T-helper 2 cell treated with Interferon-gamma antibody and Interleukin-4, amounts not matched to agents 5 μg/mL and 100 μg/mL, for 36 hours (primary cell): ENCODE results near the gene SV2C.
"Not testable (repeated sequence)": the region's sequence is repeated elsewhere in the genome, so short reads cannot be mapped to it uniquely, and the experiment has no call there.

Experiments used
- DNase-seq: peaks from one replicate; pipeline ENCODE4 v3.0.0; 2021; ENCODE audit warnings: low spot score
- H3K27ac Mint-ChIP-seq: one replicate; pipeline ENCODE4 v1.8.0; 2021; ENCODE audit warnings: mild to moderate bottlenecking, mixed read lengths
- H3K27me3 Mint-ChIP-seq: one replicate; pipeline ENCODE4 v1.8.0; 2021; ENCODE audit warnings: low read depth, mixed read lengths
- H3K36me3 Mint-ChIP-seq: one replicate; pipeline ENCODE4 v1.8.0; 2021; ENCODE audit warnings: low read depth, mixed read lengths
- H3K4me1 Mint-ChIP-seq: one replicate; pipeline ENCODE4 v1.8.0; 2021; ENCODE audit warnings: low read depth, mixed read lengths
- H3K4me3 Mint-ChIP-seq: one replicate; pipeline ENCODE4 v1.8.0; 2022; ENCODE audit warnings: mild to moderate bottlenecking, moderate library complexity, mixed read lengths
- H3K9me3 Mint-ChIP-seq: one replicate; pipeline ENCODE4 v1.8.0; 2021; ENCODE audit warnings: mixed read lengths

Gene SV2C

DNA sequence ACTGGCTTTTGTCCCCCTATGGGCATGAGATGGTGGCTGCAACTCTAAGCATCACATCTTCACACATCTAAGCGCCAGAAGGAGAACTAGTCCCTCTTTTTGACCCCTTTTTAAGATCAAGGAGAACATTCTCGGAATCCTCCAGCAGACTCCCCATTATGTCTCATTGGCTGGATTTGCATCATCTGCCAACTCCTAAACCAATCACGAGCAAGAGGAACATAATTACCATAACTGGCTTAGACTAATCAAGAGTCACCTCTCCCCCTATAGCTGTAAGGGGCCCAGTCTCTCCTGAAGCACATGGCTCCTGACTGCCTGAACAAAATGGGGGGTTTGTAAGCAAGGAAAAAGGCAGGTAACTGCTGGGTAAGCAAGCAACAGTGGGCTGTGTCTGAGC, 251.4 kb downstream of the SV2C start:
- Mint-ChIP-seq H3K9me3 (peaks cover 3% of the 10 kb centered on the region), H3K36me3 (no peaks in the 10 kb centered on the region), H3K4me3 (no peak overlapping the region), H3K27me3 (no peaks in the 10 kb centered on the region), H3K4me1 (peaks cover 54% of the 10 kb centered on the region), H3K27ac (no peak overlapping the region)
- DNase-seq = no peak

GRCh38 chr5:76335451-76335850, 252.3 kb downstream of the SV2C start:
- H3K27me3 Mint-ChIP-seq, DNase-seq, H3K9me3 Mint-ChIP-seq, H3K27ac Mint-ChIP-seq, H3K4me3 Mint-ChIP-seq, H3K36me3 Mint-ChIP-seq: not testable (repeated sequence)
- peaks cover 45% of the 10 kb centered on the region for H3K4me1 Mint-ChIP-seq

DNA sequence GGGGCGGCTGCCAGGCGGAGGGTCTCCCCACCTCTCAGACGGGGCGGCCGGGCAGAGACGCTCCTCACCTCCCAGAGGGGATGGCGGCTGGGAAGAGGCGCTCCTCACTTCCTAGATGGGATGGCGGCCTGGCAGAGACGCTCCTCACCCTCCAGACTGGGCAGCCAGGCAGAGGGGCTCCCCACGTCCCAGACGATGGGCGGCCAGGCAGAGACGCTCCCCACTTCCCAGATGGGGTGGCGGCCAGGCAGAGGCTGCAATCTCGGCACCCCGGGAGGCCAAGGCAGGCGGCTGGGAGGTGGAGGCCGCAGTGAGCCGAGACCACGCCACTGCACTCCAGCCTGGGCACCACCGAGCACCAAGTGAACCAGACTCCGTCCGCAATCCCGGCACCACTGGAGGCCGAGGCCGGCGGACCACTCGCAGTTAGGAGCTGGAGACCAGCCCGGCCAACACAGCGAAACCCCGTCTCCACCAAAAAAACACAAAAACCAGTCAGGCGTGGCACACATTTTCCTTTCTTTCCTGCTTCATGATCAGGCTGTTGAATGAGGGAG, 253.1 kb downstream of the SV2C start:
- H3K4me3 Mint-ChIP-seq, H3K27ac Mint-ChIP-seq, DNase-seq, H3K27me3 Mint-ChIP-seq, H3K9me3 Mint-ChIP-seq, H3K36me3 Mint-ChIP-seq: not testable (repeated sequence)
- peaks cover 39% of the 10 kb centered on the region for H3K4me1 Mint-ChIP-seq

DNA sequence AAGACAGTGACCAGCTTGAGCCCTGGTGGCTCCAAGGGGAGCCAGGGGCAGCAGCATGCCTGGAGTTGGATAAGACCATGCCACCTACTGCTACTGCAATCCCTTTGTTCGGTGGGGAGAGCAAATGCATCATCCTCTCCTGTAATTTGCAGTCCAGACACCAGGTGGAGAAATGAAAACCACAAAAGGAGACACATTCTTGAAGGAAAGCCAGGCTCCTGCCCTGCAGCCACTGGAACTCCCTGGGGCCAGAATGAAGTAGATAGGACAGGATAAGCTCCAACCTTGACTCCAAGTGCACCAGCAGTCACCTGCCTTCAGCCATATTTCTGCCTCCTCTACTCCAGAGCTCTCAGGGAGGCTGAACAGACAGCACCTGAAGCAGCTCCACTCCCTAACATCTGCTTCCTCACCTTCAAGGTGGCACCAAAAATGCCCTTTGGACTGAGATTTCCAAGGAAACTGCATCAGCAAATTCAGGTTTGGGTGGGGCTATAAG, 254.8 kb downstream of the SV2C start:
- peaks cover 3% of the 10 kb centered on the region for H3K9me3 Mint-ChIP-seq
- H3K4me1 Mint-ChIP-seq = peaks cover 31% of the 10 kb centered on the region
- peak; percentile 26 for DNase-seq
- no peaks in the 10 kb centered on the region for H3K27me3 Mint-ChIP-seq
- no peak overlapping the region for H3K27ac Mint-ChIP-seq
- no peak overlapping the region for H3K4me3 Mint-ChIP-seq
- H3K36me3 Mint-ChIP-seq = no peaks in the 10 kb centered on the region

- DNase-seq = no peak
Observed at GRCh38 chr5:76339919-76340318, 256.7 kb downstream of the SV2C start.

GRCh38 chr5:76341651-76342334, 258.6 kb downstream of the SV2C start:
- Mint-ChIP-seq H3K4me1 (peaks cover 19% of the 10 kb centered on the region), H3K4me3 (no peak overlapping the region), H3K27me3 (no peaks in the 10 kb centered on the region), H3K9me3 (no peaks in the 10 kb centered on the region), H3K36me3 (no peaks in the 10 kb centered on the region), H3K27ac (no peak overlapping the region)
- DNase-seq = no peak

More at GRCh38 chr5:76339919-76340318, 256.7 kb downstream of the SV2C start:
- no peak overlapping the region for H3K4me3 Mint-ChIP-seq
- no peaks in the 10 kb centered on the region for H3K27me3 Mint-ChIP-seq
- H3K27ac Mint-ChIP-seq = no peak overlapping the region
- peaks cover 3% of the 10 kb centered on the region for H3K9me3 Mint-ChIP-seq
- peaks cover 21% of the 10 kb centered on the region for H3K4me1 Mint-ChIP-seq
- H3K36me3 Mint-ChIP-seq = no peaks in the 10 kb centered on the region

DNA sequence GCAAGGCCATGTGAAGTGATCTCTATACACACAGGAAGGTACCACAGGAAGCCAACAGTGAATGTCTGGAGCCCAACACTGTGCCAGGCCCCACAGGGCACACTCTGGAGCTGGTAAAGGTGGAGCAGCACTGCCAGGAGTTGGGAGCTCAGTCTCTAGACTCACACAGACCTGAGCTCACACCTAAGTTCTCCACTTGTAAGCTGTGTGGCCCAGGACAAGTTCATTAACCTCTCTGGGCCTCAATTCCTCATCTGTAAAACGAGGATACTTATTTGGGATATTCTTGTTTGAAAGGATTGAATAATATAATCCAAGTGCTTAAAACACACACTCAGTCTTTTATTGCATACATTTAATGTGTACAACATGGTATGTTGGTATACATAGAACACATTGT, 259.3 kb downstream of the SV2C start:
- Mint-ChIP-seq H3K4me1 (peaks cover 15% of the 10 kb centered on the region), H3K27me3 (no peaks in the 10 kb centered on the region), H3K9me3 (no peaks in the 10 kb centered on the region), H3K36me3 (no peaks in the 10 kb centered on the region), H3K27ac (no peak overlapping the region), H3K4me3 (no peak overlapping the region)
- no peak for DNase-seq

GRCh38 chr5:76345582-76345981, 262.4 kb downstream of the SV2C start:
- no peaks in the 10 kb centered on the region for H3K36me3 Mint-ChIP-seq
- H3K9me3 Mint-ChIP-seq = no peaks in the 10 kb centered on the region
- no peak overlapping the region for H3K27ac Mint-ChIP-seq
- H3K27me3 Mint-ChIP-seq = no peaks in the 10 kb centered on the region
- no peak overlapping the region for H3K4me3 Mint-ChIP-seq
- no peak for DNase-seq
- H3K4me1 Mint-ChIP-seq = peaks cover 7% of the 10 kb centered on the region

DNA sequence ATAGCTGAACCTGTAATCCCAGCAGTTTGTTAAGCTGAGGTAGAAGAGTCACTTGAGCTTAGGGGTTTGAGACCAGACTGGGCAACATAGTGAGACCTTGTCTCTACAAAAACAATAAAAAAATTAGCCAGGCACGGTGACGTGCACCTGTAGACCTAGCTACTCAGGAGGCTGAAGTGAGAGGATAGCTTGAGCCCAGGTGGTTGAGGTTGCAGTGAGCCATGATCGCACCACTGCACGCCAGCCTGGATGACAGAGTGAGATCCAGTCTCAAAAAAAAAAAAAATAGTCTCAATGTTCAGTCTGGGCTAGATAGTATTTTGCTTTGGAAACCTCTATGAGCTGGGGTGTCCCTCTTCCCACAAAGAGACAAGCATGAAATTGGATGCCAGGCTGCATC, 268.0 kb downstream of the SV2C start:
- Mint-ChIP-seq H3K27me3 (peaks cover 13% of the 10 kb centered on the region), H3K36me3 (no peaks in the 10 kb centered on the region), H3K4me1 (no peaks in the 10 kb centered on the region), H3K9me3 (no peaks in the 10 kb centered on the region), H3K27ac (no peak overlapping the region), H3K4me3 (no peak overlapping the region)
- DNase-seq = no peak

GRCh38 chr5:76351577-76351976, 268.4 kb downstream of the SV2C start:
- no peaks in the 10 kb centered on the region for H3K9me3 Mint-ChIP-seq
- no peak for DNase-seq
- H3K4me3 Mint-ChIP-seq = no peak overlapping the region
- H3K36me3 Mint-ChIP-seq = no peaks in the 10 kb centered on the region
- no peaks in the 10 kb centered on the region for H3K4me1 Mint-ChIP-seq
- no peak overlapping the region for H3K27ac Mint-ChIP-seq
- H3K27me3 Mint-ChIP-seq = peaks cover 13% of the 10 kb centered on the region

- H3K27ac Mint-ChIP-seq = no peak overlapping the region
- H3K36me3 Mint-ChIP-seq = no peaks in the 10 kb centered on the region
- H3K27me3 Mint-ChIP-seq = peaks cover 18% of the 10 kb centered on the region
- H3K9me3 Mint-ChIP-seq = no peaks in the 10 kb centered on the region
- no peak overlapping the region for H3K4me3 Mint-ChIP-seq
- DNase-seq = no peak
- peaks cover 2% of the 10 kb centered on the region for H3K4me1 Mint-ChIP-seq
Observed at GRCh38 chr5:76356887-76357286, 273.7 kb downstream of the SV2C start.

GRCh38 chr5:76363352-76364225, 280.4 kb downstream of the SV2C start:
- H3K4me3 Mint-ChIP-seq = no peak overlapping the region
- H3K4me1 Mint-ChIP-seq = peaks cover 10% of the 10 kb centered on the region
- H3K27me3 Mint-ChIP-seq = peaks cover 6% of the 10 kb centered on the region
- H3K27ac Mint-ChIP-seq = no peak overlapping the region
- no peaks in the 10 kb centered on the region for H3K36me3 Mint-ChIP-seq
- no peak for DNase-seq
- H3K9me3 Mint-ChIP-seq = no peaks in the 10 kb centered on the region

- no peak for DNase-seq
- Mint-ChIP-seq H3K36me3 (peaks cover 3% of the 10 kb centered on the region), H3K27ac (no peak overlapping the region), H3K27me3 (peaks cover 6% of the 10 kb centered on the region), H3K9me3 (no peaks in the 10 kb centered on the region), H3K4me3 (no peak overlapping the region), H3K4me1 (peaks cover 13% of the 10 kb centered on the region)
Observed at GRCh38 chr5:76364226-76364589, 281.0 kb downstream of the SV2C start.

- peaks cover 6% of the 10 kb centered on the region for H3K27me3 Mint-ChIP-seq
- DNase-seq = no peak
- H3K9me3 Mint-ChIP-seq = no peaks in the 10 kb centered on the region
- H3K4me1 Mint-ChIP-seq = peaks cover 13% of the 10 kb centered on the region
- H3K27ac Mint-ChIP-seq = no peak overlapping the region
- H3K36me3 Mint-ChIP-seq = peaks cover 3% of the 10 kb centered on the region
- no peak overlapping the region for H3K4me3 Mint-ChIP-seq
Observed at GRCh38 chr5:76365561-76365960, 282.4 kb downstream of the SV2C start.
